CD4-positive, alpha-beta T cell (primary cell): ENCODE measurements around the gene GPX5. TPM values are rescaled to one million over a fixed set of nuclear protein-coding genes. Genes with fewer than 3 reads are reported as not detected.

Experiments
- ATAC-seq: fragments of 200-7000 bp; cut with Tn5 transposase; one replicate; pipeline ENCODE4 v1.10.0; 2022; ENCODE audit warnings: mild to moderate bottlenecking; ENCODE audit not compliant: poor library complexity
- CTCF ChIA-PET: fragments of 350-600 bp; sonication (Branson Sonifier 250); formaldehyde crosslinking; loops from one replicate; lab custom pipeline; 2021; ENCODE audit warnings: antibody characterized with exemption, inconsistent platforms; lab: Charles Lee
- POLR2A ChIA-PET: fragments of 350-600 bp; sonication (Branson Sonifier 250); formaldehyde crosslinking; loops from one replicate; lab custom pipeline; 2021; ENCODE audit warnings: antibody characterized with exemption, inconsistent platforms; lab: Charles Lee
- DNase-seq, 14 experiments: peaks; one replicate each; pipeline ENCODE4 v3.0.0-alpha.2; 2013 to 2020; ENCODE audit warnings: mixed read lengths in 2 of 14
- H3K27ac ChIP-seq, 2 donors: one replicate each; pipeline versions ENCODE4 v1.5.1 to v1.7.0; 2013; ENCODE audit warnings: low read length in 2 of 2, low read depth in 1 of 2, mild to moderate bottlenecking in 1 of 2
- H3K27me3 ChIP-seq, 2 experiments: 1 replicate in 1 of 2; 2 replicates in 1 of 2; pipeline versions ENCODE4 v1.6.1 to v1.7.0; 2013; ENCODE audit warnings: low read length in 2 of 2, control low read depth in 1 of 2, mild to moderate bottlenecking in 1 of 2, moderate library complexity in 1 of 2; ENCODE audit not compliant: insufficient read depth in 2 of 2, control insufficient read depth in 1 of 2
- H3K36me3 ChIP-seq: one replicate; pipeline ENCODE4 v1.6.1; 2013; ENCODE audit warnings: low read length, control low read depth; ENCODE audit not compliant: insufficient read depth
- H3K4me1 ChIP-seq: one replicate; pipeline ENCODE4 v1.6.1; 2013; ENCODE audit warnings: low read length, control low read depth; ENCODE audit not compliant: insufficient read depth
- H3K4me3 ChIP-seq: one replicate; pipeline ENCODE4 v1.5.1; 2013; ENCODE audit warnings: mild to moderate bottlenecking, low read length, moderate library complexity
- H3K9me3 ChIP-seq, 2 experiments: 1 replicate in 1 of 2; 2 replicates in 1 of 2; pipeline versions ENCODE4 v1.6.1 to v1.7.0; 2013; ENCODE audit warnings: low read length in 2 of 2, mild to moderate bottlenecking in 2 of 2, control low read depth in 1 of 2, moderate library complexity in 1 of 2; ENCODE audit not compliant: control insufficient read depth in 1 of 2, insufficient read depth in 1 of 2
- H3K27ac Mint-ChIP-seq: one replicate; pipeline ENCODE4 v1.8.0; 2020; ENCODE audit warnings: mixed read lengths
- H3K27me3 Mint-ChIP-seq: one replicate; pipeline ENCODE4 v1.8.0; 2021; ENCODE audit warnings: mixed read lengths
- H3K36me3 Mint-ChIP-seq: one replicate; pipeline ENCODE4 v1.8.0; 2021; ENCODE audit warnings: low read depth, mixed read lengths
- H3K4me1 Mint-ChIP-seq: one replicate; pipeline ENCODE4 v1.8.0; 2021; ENCODE audit warnings: low read depth, mixed read lengths
- H3K4me3 Mint-ChIP-seq: one replicate; pipeline ENCODE4 v1.8.0; 2020; ENCODE audit warnings: mild to moderate bottlenecking, mixed read lengths
- H3K9me3 Mint-ChIP-seq: one replicate; pipeline ENCODE4 v1.8.0; 2020; ENCODE audit warnings: mixed read lengths
- intact Hi-C, 2 experiments: fragments of 100-400 bp; cut with DNase I in 1 of 2; cut with micrococcal nuclease in 1 of 2; formaldehyde crosslinking; loops; one replicate each; pipeline versions ENCODE4 v1.15.1 to v1.9.0; 2023 to 2025; cut with DNase I, micrococcal nuclease
- total RNA-seq, 174 experiments: library from RNA in 2 of 174; stranded (reverse) in 2 of 174; gene quantifications; one replicate each; pipeline ENCODE4 v1.2.3 and lab custom pipeline; 2021 to 2026
- TF ChIP-seq, protein P1 (sequence below): fragments of 200-600 bp; IDR thresholded peaks from one replicate; pipeline ENCODE4 v1.8.0; 2022; ENCODE audit warnings: antibody characterized with exemption, mild to moderate bottlenecking

GPX5 gene
- total RNA-seq, 2 experiments from 2014 or later = not detected

DNA sequence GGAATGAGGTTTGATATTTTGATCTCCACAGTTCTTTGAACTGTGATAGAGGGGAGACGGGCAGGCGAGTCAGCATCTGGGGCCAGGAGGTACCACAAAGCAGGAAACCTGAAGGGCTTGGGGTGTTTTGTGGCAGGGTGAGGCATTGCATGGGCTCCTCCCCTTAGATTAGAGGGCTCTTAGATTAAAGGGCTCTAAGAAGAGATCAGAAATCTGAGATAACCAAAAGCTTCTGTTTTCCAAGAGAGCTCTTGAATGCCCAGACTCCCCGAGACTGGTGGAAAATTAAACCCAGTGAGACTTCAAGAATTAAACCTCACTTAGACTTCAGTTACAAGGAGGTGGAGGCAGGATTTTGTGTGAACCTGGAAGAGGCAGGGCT lies 2.4 kb upstream of the GPX5 start:
- H3K36me3 Mint-ChIP-seq = no peaks in the 10 kb centered on the region
- ATAC-seq = peak; percentile 98
- TF ChIP-seq, protein P1, sequence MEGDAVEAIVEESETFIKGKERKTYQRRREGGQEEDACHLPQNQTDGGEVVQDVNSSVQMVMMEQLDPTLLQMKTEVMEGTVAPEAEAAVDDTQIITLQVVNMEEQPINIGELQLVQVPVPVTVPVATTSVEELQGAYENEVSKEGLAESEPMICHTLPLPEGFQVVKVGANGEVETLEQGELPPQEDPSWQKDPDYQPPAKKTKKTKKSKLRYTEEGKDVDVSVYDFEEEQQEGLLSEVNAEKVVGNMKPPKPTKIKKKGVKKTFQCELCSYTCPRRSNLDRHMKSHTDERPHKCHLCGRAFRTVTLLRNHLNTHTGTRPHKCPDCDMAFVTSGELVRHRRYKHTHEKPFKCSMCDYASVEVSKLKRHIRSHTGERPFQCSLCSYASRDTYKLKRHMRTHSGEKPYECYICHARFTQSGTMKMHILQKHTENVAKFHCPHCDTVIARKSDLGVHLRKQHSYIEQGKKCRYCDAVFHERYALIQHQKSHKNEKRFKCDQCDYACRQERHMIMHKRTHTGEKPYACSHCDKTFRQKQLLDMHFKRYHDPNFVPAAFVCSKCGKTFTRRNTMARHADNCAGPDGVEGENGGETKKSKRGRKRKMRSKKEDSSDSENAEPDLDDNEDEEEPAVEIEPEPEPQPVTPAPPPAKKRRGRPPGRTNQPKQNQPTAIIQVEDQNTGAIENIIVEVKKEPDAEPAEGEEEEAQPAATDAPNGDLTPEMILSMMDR = no peak
- H3K27me3 Mint-ChIP-seq = peaks cover 61% of the 10 kb centered on the region
- CTCF ChIA-PET = no interaction called here
- Histone ChIP-seq H3K36me3 (no peaks in the 10 kb centered on the region), H3K9me3 (no peaks in the 10 kb centered on the region), H3K4me1 (peaks cover 18% of the 10 kb centered on the region), H3K4me3 (no peak overlapping the region), H3K27ac (no peak overlapping the region), H3K27me3 (peaks cover 7 to 21% of the 10 kb centered on the region in 2 experiments)
- no peaks in the 10 kb centered on the region for H3K9me3 Mint-ChIP-seq
- peaks cover 37% of the 10 kb centered on the region for H3K4me1 Mint-ChIP-seq
- no peak overlapping the region for H3K27ac Mint-ChIP-seq
- peak overlapping the region; percentile 49 for H3K4me3 Mint-ChIP-seq
- intact Hi-C loops = no loop called here
- DNase-seq = peak in 13 of 14 experiments; percentile 4 to 71 (median 34)
- POLR2A ChIA-PET = interaction anchor here (0.6 to 1.5 kb wide), 2 partner anchors 14 to 19 kb away, joined by 3 read pairs; no protein-coding TSS in a partner anchor

DNA sequence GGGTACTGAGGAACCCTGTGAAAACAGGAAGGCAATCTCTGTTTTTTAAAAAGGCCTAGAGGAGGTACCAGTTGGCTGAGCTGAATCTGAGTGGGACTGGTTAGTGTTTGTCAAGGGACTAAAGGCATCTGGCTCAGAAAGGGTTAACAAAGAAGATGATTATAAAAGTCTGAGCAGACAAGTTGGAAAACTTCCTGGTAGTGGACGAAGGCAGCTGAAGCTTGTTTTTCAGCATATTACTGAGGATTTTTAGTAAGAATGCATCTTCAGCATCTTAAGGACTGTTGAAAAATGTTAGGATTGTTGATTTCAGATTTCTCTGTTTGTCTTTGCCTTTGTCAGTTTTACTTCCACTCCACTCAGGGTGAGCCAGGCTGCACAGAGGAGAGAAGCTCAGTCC lies 5.1 kb downstream of the GPX5 start:
- Mint-ChIP-seq H3K27me3 (peaks cover 92% of the 10 kb centered on the region), H3K36me3 (no peaks in the 10 kb centered on the region), H3K27ac (no peak overlapping the region), H3K4me1 (peaks cover 5% of the 10 kb centered on the region), H3K9me3 (no peaks in the 10 kb centered on the region), H3K4me3 (no peak overlapping the region)
- H3K4me3 ChIP-seq = no peak overlapping the region
- ATAC-seq (no peak), DNase-seq (no peak)
- H3K9me3 ChIP-seq = no peaks in the 10 kb centered on the region
- CTCF ChIA-PET = interaction anchor here (0.8 kb wide), 1 partner anchor 11 kb away, joined by 3 read pairs; no protein-coding TSS in a partner anchor
- TF ChIP-seq, protein P1 = no peak
- intact Hi-C loops = no loop called here
- no peaks in the 10 kb centered on the region for H3K36me3 ChIP-seq
- peaks cover 2% of the 10 kb centered on the region for H3K4me1 ChIP-seq
- H3K27ac ChIP-seq = no peak overlapping the region
- POLR2A ChIA-PET = no interaction called here
- peaks cover 5 to 28% of the 10 kb centered on the region in 2 experiments for H3K27me3 ChIP-seq

DNA sequence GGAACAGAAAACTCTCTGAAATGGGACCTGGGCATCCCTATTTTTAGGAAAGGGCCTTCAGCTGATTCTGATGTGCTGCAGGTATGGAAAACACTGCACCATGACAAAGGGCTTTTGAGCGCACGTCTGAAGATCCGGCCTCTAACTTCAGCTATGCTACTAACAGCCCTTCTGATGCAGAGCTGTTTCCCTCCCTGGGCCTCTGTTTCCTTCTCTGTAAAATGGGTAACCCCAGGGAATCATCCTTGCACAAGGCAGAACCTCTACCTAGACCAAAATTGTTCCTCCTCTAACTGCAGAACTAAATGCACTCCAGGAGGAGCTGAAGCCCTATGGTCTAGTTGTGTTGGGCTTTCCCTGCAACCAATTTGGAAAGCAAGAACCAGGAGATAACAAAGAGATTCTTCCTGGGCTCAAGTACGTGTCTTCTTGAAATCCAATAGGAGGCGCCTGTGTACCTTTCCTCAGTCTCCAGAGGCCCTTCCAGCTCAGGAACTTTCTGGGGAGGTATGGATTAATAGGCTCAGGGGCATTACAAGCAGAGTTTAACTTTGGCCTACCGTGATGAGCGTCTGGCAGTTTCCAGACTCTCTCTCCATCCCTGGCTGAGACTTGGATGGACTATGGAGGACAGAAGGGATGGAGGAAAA lies 5.9 kb downstream of the GPX5 start:
- CTCF ChIA-PET = interaction anchor here (0.8 kb wide), 1 partner anchor 12 kb away, joined by 3 read pairs; no protein-coding TSS in a partner anchor
- H3K4me1 ChIP-seq = no peaks in the 10 kb centered on the region
- ATAC-seq (no peak), DNase-seq (no peak)
- H3K9me3 ChIP-seq = no peaks in the 10 kb centered on the region
- POLR2A ChIA-PET = no interaction called here
- intact Hi-C loops = no loop called here
- H3K36me3 ChIP-seq = no peaks in the 10 kb centered on the region
- no peak overlapping the region for H3K27ac ChIP-seq
- H3K4me3 Mint-ChIP-seq = no peak overlapping the region
- peaks cover 92% of the 10 kb centered on the region for H3K27me3 Mint-ChIP-seq
- H3K4me3 ChIP-seq = no peak overlapping the region
- H3K36me3 Mint-ChIP-seq = no peaks in the 10 kb centered on the region
- no peak overlapping the region for H3K27ac Mint-ChIP-seq
- peaks cover 4 to 20% of the 10 kb centered on the region in 2 experiments for H3K27me3 ChIP-seq
- TF ChIP-seq, protein P1 = no peak
- peaks cover 4% of the 10 kb centered on the region for H3K4me1 Mint-ChIP-seq
- H3K9me3 Mint-ChIP-seq = no peaks in the 10 kb centered on the region
